DND-41 (cell line): ENCODE results near the gene SLC5A9.
"Not testable (repeated sequence)": the region's sequence is repeated elsewhere in the genome, so short reads cannot be mapped to it uniquely, and the experiment has no call there.

ENCODE experiments used
- ATAC-seq: fragments of 200-7000 bp; cut with Tn5 transposase; 3 replicates; pipeline ENCODE4 v1.9.1; 2021; ENCODE audit warnings: low read depth; ENCODE audit not compliant: insufficient read depth
- DNase-seq: peaks from one replicate; pipeline ENCODE4 v3.0.0-alpha.2; 2020
- H2AFZ ChIP-seq: 2 replicates; pipeline ENCODE4 v1.6.0; 2012; ENCODE audit warnings: low read depth, low read length
- H3K27ac ChIP-seq: 2 replicates; pipeline ENCODE4 v1.5.1; 2012; ENCODE audit warnings: low read length, inconsistent platforms
- H3K27me3 ChIP-seq: fragments of 200-600 bp; sonication (generic); 2 replicates; pipeline ENCODE4 v1.6.0; 2012; ENCODE audit warnings: low read length, mild to moderate bottlenecking, inconsistent platforms; ENCODE audit not compliant: insufficient read depth, poor library complexity
- H3K36me3 ChIP-seq: 2 replicates; pipeline ENCODE4 v1.5.1; 2012; ENCODE audit warnings: low read length, inconsistent platforms; ENCODE audit not compliant: insufficient read depth
- H3K4me1 ChIP-seq: 2 replicates; pipeline ENCODE4 v1.5.1; 2012; ENCODE audit warnings: mild to moderate bottlenecking, low read length; ENCODE audit not compliant: insufficient read depth
- H3K4me2 ChIP-seq: 2 replicates; pipeline ENCODE4 v1.6.0; 2012; ENCODE audit warnings: mild to moderate bottlenecking, moderate library complexity, low read length, inconsistent platforms; ENCODE audit not compliant: insufficient read depth
- H3K4me3 ChIP-seq, 2 experiments: fragments of 200-600 bp in 1 of 2; shearing (Covaris generic) in 1 of 2; 2 replicates each; pipeline ENCODE4 v1.5.1; 2012 to 2016; ENCODE audit warnings: inconsistent platforms in 2 of 2, low read length in 2 of 2, mild to moderate bottlenecking in 2 of 2, low read depth in 1 of 2, moderate library complexity in 1 of 2
- H3K79me2 ChIP-seq: 2 replicates; pipeline ENCODE4 v1.6.0; 2012; ENCODE audit warnings: low read length, inconsistent platforms; ENCODE audit not compliant: insufficient read depth
- H3K9ac ChIP-seq: 2 replicates; pipeline ENCODE4 v1.6.0; 2012; ENCODE audit warnings: low read depth, mild to moderate bottlenecking, inconsistent platforms, low read length, moderate library complexity
- H3K9me3 ChIP-seq: 2 replicates; pipeline ENCODE4 v1.5.1; 2012; ENCODE audit warnings: low read length, moderate library complexity, mild to moderate bottlenecking, inconsistent platforms; ENCODE audit not compliant: insufficient read depth, severe bottlenecking
- H4K20me1 ChIP-seq: 2 replicates; pipeline ENCODE4 v1.6.0; 2012; ENCODE audit warnings: low read length; ENCODE audit not compliant: insufficient read depth
- EZH2 ChIP-seq: IDR thresholded peaks from 3 replicates; pipeline ENCODE4 v1.6.1; 2012; ENCODE audit warnings: borderline replicate concordance, low read depth, mild to moderate bottlenecking, moderate library complexity, low read length, inconsistent platforms; ENCODE audit not compliant: severe bottlenecking
- TF ChIP-seq, protein P1 (sequence below): IDR thresholded peaks from 2 replicates; pipeline ENCODE4 v1.5.1; 2012; ENCODE audit warnings: borderline replicate concordance, low read length, moderate library complexity, mild to moderate bottlenecking; ENCODE audit not compliant: poor library complexity, severe bottlenecking; ENCODE audit errors: extremely low read depth

The SLC5A9 gene

DNA sequence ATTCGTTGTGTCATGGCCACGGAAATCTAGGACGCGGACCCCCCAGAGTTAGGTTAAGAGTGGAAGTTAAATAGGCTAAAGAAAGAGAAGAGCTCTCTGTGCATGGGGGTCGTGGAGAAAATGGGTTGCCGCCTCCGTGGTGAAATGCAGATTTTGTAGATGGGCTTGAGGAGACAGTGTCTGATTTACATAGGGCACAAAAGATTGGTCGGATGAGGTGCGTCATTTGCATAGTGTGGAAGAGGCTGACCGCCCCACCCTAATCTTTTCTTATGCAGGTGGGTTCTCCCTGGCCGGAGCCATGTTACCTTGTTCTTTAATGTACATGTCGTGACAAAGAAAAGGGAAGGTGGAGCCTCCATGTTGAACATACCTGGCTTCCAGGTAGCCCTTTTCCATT is 14.3 kb upstream of the SLC5A9 start:
- Histone ChIP-seq H3K27ac (no peak overlapping the region), H3K27me3 (no peaks in the 10 kb centered on the region), H3K79me2 (no peaks in the 10 kb centered on the region), H3K4me2 (no peak overlapping the region), H3K9me3 (no peaks in the 10 kb centered on the region), H3K36me3 (no peaks in the 10 kb centered on the region), H4K20me1 (no peaks in the 10 kb centered on the region), H3K4me3 (no peak overlapping the region), H2AFZ (no peak overlapping the region), H3K4me1 (no peaks in the 10 kb centered on the region), H3K9ac (no peak overlapping the region)
- DNase-seq (no peak), ATAC-seq (no peak)
- TF ChIP-seq, protein P1, sequence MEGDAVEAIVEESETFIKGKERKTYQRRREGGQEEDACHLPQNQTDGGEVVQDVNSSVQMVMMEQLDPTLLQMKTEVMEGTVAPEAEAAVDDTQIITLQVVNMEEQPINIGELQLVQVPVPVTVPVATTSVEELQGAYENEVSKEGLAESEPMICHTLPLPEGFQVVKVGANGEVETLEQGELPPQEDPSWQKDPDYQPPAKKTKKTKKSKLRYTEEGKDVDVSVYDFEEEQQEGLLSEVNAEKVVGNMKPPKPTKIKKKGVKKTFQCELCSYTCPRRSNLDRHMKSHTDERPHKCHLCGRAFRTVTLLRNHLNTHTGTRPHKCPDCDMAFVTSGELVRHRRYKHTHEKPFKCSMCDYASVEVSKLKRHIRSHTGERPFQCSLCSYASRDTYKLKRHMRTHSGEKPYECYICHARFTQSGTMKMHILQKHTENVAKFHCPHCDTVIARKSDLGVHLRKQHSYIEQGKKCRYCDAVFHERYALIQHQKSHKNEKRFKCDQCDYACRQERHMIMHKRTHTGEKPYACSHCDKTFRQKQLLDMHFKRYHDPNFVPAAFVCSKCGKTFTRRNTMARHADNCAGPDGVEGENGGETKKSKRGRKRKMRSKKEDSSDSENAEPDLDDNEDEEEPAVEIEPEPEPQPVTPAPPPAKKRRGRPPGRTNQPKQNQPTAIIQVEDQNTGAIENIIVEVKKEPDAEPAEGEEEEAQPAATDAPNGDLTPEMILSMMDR = no peak
- TF ChIP-seq EZH2 = no peak

DNA sequence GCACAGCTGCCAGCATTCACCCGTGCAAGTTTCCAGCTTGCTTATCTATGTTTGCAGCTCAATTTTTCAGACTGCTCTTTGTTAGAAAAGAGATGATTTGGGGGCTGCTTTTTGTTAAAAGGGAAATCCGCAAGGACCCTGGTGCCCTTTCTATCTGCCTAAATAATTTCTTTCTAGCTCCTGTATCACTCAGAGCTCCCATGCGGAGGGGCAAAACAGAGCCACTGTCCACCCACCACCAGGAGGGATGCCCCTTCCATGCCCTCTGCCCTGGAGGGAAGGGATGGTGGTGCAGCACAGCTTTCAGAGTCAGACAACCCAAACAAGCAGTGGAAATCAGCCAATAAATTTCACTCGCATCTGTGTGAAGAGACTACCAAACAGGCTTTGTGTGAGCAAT is 13.9 kb upstream of the SLC5A9 start:
- H3K27me3 ChIP-seq = no peaks in the 10 kb centered on the region
- TF ChIP-seq, protein P1 = no peak
- no peak for TF ChIP-seq EZH2
- no peaks in the 10 kb centered on the region for H3K4me1 ChIP-seq
- ATAC-seq (no peak), DNase-seq (no peak)
- H3K27ac ChIP-seq = no peak overlapping the region
- no peaks in the 10 kb centered on the region for H3K79me2 ChIP-seq
- no peak overlapping the region for H3K4me3 ChIP-seq
- H3K9ac ChIP-seq = no peak overlapping the region
- H2AFZ ChIP-seq = no peak overlapping the region
- H3K36me3 ChIP-seq = no peaks in the 10 kb centered on the region
- H3K9me3 ChIP-seq = no peaks in the 10 kb centered on the region
- no peak overlapping the region for H3K4me2 ChIP-seq
- H4K20me1 ChIP-seq = no peaks in the 10 kb centered on the region

DNA sequence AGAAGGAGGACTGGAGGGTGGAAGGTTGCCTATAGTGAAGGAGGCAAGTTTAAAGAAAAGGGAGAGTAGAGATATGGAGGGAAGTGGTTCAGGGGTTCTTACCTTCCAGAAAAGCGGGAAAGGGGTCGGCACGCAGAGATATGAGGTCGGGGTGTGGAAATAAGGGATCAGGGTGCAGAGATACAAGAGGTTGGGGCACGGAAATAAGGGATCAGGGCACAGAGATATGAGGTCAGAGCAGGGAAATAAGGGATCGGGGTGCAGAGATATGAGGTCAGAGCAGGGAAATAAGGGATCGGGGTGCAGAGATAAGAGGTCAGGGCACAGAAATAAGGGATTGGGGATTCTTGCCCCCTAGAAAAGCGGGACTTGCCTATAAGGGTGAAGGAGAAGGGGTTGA is 9.1 kb upstream of the SLC5A9 start:
- not testable (repeated sequence) for H3K9me3 ChIP-seq, H3K27me3 ChIP-seq, H3K4me3 ChIP-seq, H3K9ac ChIP-seq, DNase-seq, H3K4me1 ChIP-seq, H3K27ac ChIP-seq, H3K79me2 ChIP-seq, H3K36me3 ChIP-seq, H4K20me1 ChIP-seq, H2AFZ ChIP-seq, ATAC-seq, H3K4me2 ChIP-seq

DNA sequence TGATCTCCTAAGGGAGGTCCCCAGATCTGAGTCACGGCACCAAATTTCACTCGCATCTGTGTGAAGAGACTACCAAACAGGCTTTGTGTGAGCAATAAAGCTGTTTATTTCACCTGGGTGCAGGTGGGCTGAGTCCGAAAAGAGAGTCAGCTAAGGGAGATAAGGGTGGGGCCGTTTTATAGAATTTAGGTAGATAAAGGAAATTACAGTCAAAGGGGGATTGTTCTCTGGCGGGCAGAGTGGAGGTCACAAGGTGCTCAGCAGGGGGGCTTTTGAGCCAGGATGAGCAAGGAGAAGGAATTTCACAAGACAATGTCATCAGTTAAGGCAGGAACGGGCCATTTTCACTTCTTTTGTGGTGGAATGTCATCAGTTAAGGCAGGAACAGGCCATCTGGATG is 8.2 kb upstream of the SLC5A9 start:
- not testable (repeated sequence) for H3K9ac ChIP-seq, DNase-seq, H4K20me1 ChIP-seq, H3K9me3 ChIP-seq, H3K4me3 ChIP-seq, H3K4me1 ChIP-seq, H3K36me3 ChIP-seq, H2AFZ ChIP-seq, H3K27me3 ChIP-seq, ATAC-seq, H3K4me2 ChIP-seq, H3K79me2 ChIP-seq, H3K27ac ChIP-seq
